ENCODE data around the gene BARX2. TPM values are rescaled to one million over a fixed set of nuclear protein-coding genes. Genes with fewer than 3 reads are reported as not detected.

Gene BARX2
- total RNA-seq, 1 experiment from 2014 or later, result 0.47 TPM

GRCh38 chr11:129489249-129489648, 113.6 kb downstream of the BARX2 start:
- ATAC-seq, result no peak
- no TSS peak for BruUV-seq (replicated peaks)
- TF ChIP-seq CTCF (conservative IDR thresholded peaks at IDR 0.05; ENCODE audit: low read depth, low read length) (no peak), EZH2 (IDR thresholded peaks at IDR 0.05; ENCODE audit: low read length, unreplicated experiment) (no peak), EZH2phosphoT487 (IDR thresholded peaks at IDR 0.05; ENCODE audit: borderline replicate concordance, low read length) (no peak)

GRCh38 chr11:129490004-129490403, 114.4 kb downstream of the BARX2 start:
- Histone ChIP-seq H3F3A (ENCODE audit: low read length, unreplicated experiment) (no peaks in the 10 kb centered on the region), H3K79me2 (ENCODE audit: low read length) (no peaks in the 10 kb centered on the region), H3K27ac (ENCODE audit: low read length) (no peak overlapping the region), H3K4me2 (ENCODE audit: low read length) (no peak overlapping the region), H3K4me1 (ENCODE audit: insufficient read depth, low read length) (no peaks in the 10 kb centered on the region), H2AFZ (ENCODE audit: low read length) (no peak overlapping the region), H4K20me1 (ENCODE audit: low read length) (no peaks in the 10 kb centered on the region), H3K36me3 (ENCODE audit: low read depth, low read length) (no peaks in the 10 kb centered on the region), H3K9me2 (replicated peaks; ENCODE audit: low read length) (no peaks in the 10 kb centered on the region), H3K27me3 (ENCODE audit: low read length) (peaks cover 60% of the 10 kb centered on the region; the same call in 1 of the 2 replicates), H3K9me3 (ENCODE audit: low read length) (0 out of 2 replicates have a peak, but pooled peaks cover 7% of the 10 kb centered on the region), H3K9ac (ENCODE audit: low read length) (no peak overlapping the region), H3K4me3 (ENCODE audit: low read length) (no peak overlapping the region)
- BruUV-seq (replicated peaks), result no TSS peak
- ChIA-PET CTCF (no interaction called here), POLR2A (ENCODE audit: unreplicated experiment) (no interaction called here)
- DNase-seq (no peak), ATAC-seq (no peak)
- no peak for TF ChIP-seq CTCF (conservative IDR thresholded peaks at IDR 0.05; ENCODE audit: low read depth, low read length)
- TF ChIP-seq EZH2 (IDR thresholded peaks at IDR 0.05; ENCODE audit: low read length, unreplicated experiment), result no peak
- TF ChIP-seq EZH2phosphoT487 (IDR thresholded peaks at IDR 0.05; ENCODE audit: borderline replicate concordance, low read length), result no peak
- intact Hi-C loops (cut with micrococcal nuclease), result no loop called here

More at GRCh38 chr11:129489249-129489648, 113.6 kb downstream of the BARX2 start:
- ChIA-PET CTCF (no interaction called here), POLR2A (ENCODE audit: unreplicated experiment) (no interaction called here)
- Histone ChIP-seq H3K9ac (ENCODE audit: low read length) (no peak overlapping the region), H3K9me3 (ENCODE audit: low read length) (0 out of 2 replicates have a peak, but pooled peaks cover 7% of the 10 kb centered on the region), H3K79me2 (ENCODE audit: low read length) (no peaks in the 10 kb centered on the region), H3K27ac (ENCODE audit: low read length) (no peak overlapping the region), H3F3A (ENCODE audit: low read length, unreplicated experiment) (no peaks in the 10 kb centered on the region), H3K9me2 (replicated peaks; ENCODE audit: low read length) (no peaks in the 10 kb centered on the region), H3K27me3 (ENCODE audit: low read length) (peaks cover 55% of the 10 kb centered on the region; the same call in 1 of the 2 replicates), H3K4me3 (ENCODE audit: low read length) (no peak overlapping the region), H4K20me1 (ENCODE audit: low read length) (no peaks in the 10 kb centered on the region), H2AFZ (ENCODE audit: low read length) (no peak overlapping the region), H3K36me3 (ENCODE audit: low read depth, low read length) (no peaks in the 10 kb centered on the region), H3K4me2 (ENCODE audit: low read length) (no peak overlapping the region), H3K4me1 (ENCODE audit: insufficient read depth, low read length) (no peaks in the 10 kb centered on the region)
- intact Hi-C loops (cut with micrococcal nuclease), result no loop called here
- peak; percentile 12 for DNase-seq

- ATAC-seq (no peak), DNase-seq (no peak)
- Histone ChIP-seq H3K4me2 (ENCODE audit: low read length) (no peak overlapping the region), H3K27ac (ENCODE audit: low read length) (no peak overlapping the region), H3K9ac (ENCODE audit: low read length) (no peak overlapping the region), H4K20me1 (ENCODE audit: low read length) (no peaks in the 10 kb centered on the region), H3K36me3 (ENCODE audit: low read depth, low read length) (no peaks in the 10 kb centered on the region), H3K4me1 (ENCODE audit: insufficient read depth, low read length) (no peaks in the 10 kb centered on the region), H3F3A (ENCODE audit: low read length, unreplicated experiment) (no peaks in the 10 kb centered on the region), H3K9me2 (replicated peaks; ENCODE audit: low read length) (no peaks in the 10 kb centered on the region), H3K4me3 (ENCODE audit: low read length) (no peak overlapping the region), H3K27me3 (ENCODE audit: low read length) (peaks cover 58% of the 10 kb centered on the region), H3K79me2 (ENCODE audit: low read length) (no peaks in the 10 kb centered on the region), H3K9me3 (ENCODE audit: low read length) (no peaks in the 10 kb centered on the region), H2AFZ (ENCODE audit: low read length) (no peak overlapping the region)
- no TSS peak for BruUV-seq (replicated peaks)
- TF ChIP-seq CTCF (conservative IDR thresholded peaks at IDR 0.05; ENCODE audit: low read depth, low read length) (no peak), EZH2phosphoT487 (IDR thresholded peaks at IDR 0.05; ENCODE audit: borderline replicate concordance, low read length) (no peak), EZH2 (IDR thresholded peaks at IDR 0.05; ENCODE audit: low read length, unreplicated experiment) (no peak)
- ChIA-PET POLR2A (ENCODE audit: unreplicated experiment) (no interaction called here), CTCF (no interaction called here)
- intact Hi-C loops (cut with micrococcal nuclease), result no loop called here
These were observed 118.1 kb downstream of the BARX2 start for GRCh38 chr11:129493746-129494145.

Data from PC-3 (cell line).